ENCODE measurements around the gene FAM131C. TPM values are rescaled to one million over a fixed set of nuclear protein-coding genes. Genes with fewer than 3 reads are reported as not detected.

FAM131C gene
- total and polyA plus RNA-seq, 10 of the 15 experiments (the other 5 are each of a cell fraction or from before 2014, with no cell fraction given): 0.03 TPM; not detected in 9

- Histone ChIP-seq H3K36me3 (ENCODE audit: control insufficient read depth in 2 of 2, insufficient read depth in 2 of 2, low read length in 1 of 2) (no peaks in the 10 kb centered on the region), H3K27me3 (replicated peaks in 1 of 2; ENCODE audit: control insufficient read depth in 2 of 2, insufficient read depth in 2 of 2, low read length in 1 of 2) (no peaks in the 10 kb centered on the region; a peak in 2 of 4 replicates), H3K4me1 (ENCODE audit: control insufficient read depth, insufficient read depth, low read length) (no peaks in the 10 kb centered on the region), H3K4me3 (no peak overlapping the region), H3K79me2 (ENCODE audit: control insufficient read depth, insufficient read depth, low read length) (no peaks in the 10 kb centered on the region), H3K9ac (ENCODE audit: control insufficient read depth, insufficient read depth, low read length) (no peak overlapping the region), H4K20me1 (ENCODE audit: control insufficient read depth, insufficient read depth) (no peaks in the 10 kb centered on the region), H3K4me2 (ENCODE audit: control insufficient read depth, insufficient read depth) (no peak overlapping the region), H3K27ac (ENCODE audit: control insufficient read depth, insufficient read depth) (no peak overlapping the region), H2AFZ (ENCODE audit: control insufficient read depth, low read depth, low read length) (no peak overlapping the region), H3K9me3 (replicated peaks; ENCODE audit: control insufficient read depth, insufficient read depth, low read length) (no peaks in the 10 kb centered on the region)
- POLR2A ChIA-PET: interaction anchor here (0.6 kb wide), 1 partner anchor 878 kb away, joined by 5 read pairs; no protein-coding TSS in a partner anchor
- BruUV-seq (replicated peaks): no TSS peak
- TF ChIP-seq POU2F2 (IDR thresholded peaks at IDR 0.05; ENCODE audit: borderline replicate concordance, low read depth, low read length) (no peak), SMARCA5 (IDR thresholded peaks at IDR 0.05) (no peak), STAT1 (conservative IDR thresholded peaks at IDR 0.05) (no peak), CHD4 (IDR thresholded peaks at IDR 0.05) (no peak), NBN (IDR thresholded peaks at IDR 0.05) (no peak), SMAD1 (IDR thresholded peaks at IDR 0.05; ENCODE audit: low read depth, partially characterized antibody) (no peak), BMI1 (IDR thresholded peaks at IDR 0.05; ENCODE audit: borderline replicate concordance) (no peak), MYB (IDR thresholded peaks at IDR 0.05; ENCODE audit: borderline replicate concordance, low read depth, low read length) (no peak), SUZ12 (IDR thresholded peaks at IDR 0.05; ENCODE audit: unreplicated experiment) (no peak), NFYB (IDR thresholded peaks at IDR 0.05; ENCODE audit: insufficient read depth, low read depth, low read length) (no peak), EP300 (IDR thresholded peaks at IDR 0.05; ENCODE audit: borderline replicate concordance in 1 of 2, control insufficient read depth in 1 of 2, low read depth in 2 of 2, low read length in 2 of 2) (no peak), ZZZ3 (IDR thresholded peaks at IDR 0.05; ENCODE audit: control insufficient read depth, insufficient read length, low read depth) (no peak), CEBPB (IDR thresholded peaks at IDR 0.05; ENCODE audit: borderline replicate concordance in 1 of 2, low read depth in 2 of 2, low read length in 2 of 2) (no peak), RUNX3 (IDR thresholded peaks at IDR 0.05; ENCODE audit: low read length) (no peak), MYC (IDR thresholded peaks at IDR 0.05; ENCODE audit: insufficient read depth, insufficient read length, insufficient replicate concordance, low read length, severe bottlenecking) (no peak), EZH2 (IDR thresholded peaks at IDR 0.05; ENCODE audit: borderline replicate concordance, control insufficient read depth, low read depth, low read length) (no peak), ZNF24 (IDR thresholded peaks at IDR 0.05) (no peak), PKNOX1 (IDR thresholded peaks at IDR 0.05) (no peak)
- TF ChIP-seq, protein P1, sequence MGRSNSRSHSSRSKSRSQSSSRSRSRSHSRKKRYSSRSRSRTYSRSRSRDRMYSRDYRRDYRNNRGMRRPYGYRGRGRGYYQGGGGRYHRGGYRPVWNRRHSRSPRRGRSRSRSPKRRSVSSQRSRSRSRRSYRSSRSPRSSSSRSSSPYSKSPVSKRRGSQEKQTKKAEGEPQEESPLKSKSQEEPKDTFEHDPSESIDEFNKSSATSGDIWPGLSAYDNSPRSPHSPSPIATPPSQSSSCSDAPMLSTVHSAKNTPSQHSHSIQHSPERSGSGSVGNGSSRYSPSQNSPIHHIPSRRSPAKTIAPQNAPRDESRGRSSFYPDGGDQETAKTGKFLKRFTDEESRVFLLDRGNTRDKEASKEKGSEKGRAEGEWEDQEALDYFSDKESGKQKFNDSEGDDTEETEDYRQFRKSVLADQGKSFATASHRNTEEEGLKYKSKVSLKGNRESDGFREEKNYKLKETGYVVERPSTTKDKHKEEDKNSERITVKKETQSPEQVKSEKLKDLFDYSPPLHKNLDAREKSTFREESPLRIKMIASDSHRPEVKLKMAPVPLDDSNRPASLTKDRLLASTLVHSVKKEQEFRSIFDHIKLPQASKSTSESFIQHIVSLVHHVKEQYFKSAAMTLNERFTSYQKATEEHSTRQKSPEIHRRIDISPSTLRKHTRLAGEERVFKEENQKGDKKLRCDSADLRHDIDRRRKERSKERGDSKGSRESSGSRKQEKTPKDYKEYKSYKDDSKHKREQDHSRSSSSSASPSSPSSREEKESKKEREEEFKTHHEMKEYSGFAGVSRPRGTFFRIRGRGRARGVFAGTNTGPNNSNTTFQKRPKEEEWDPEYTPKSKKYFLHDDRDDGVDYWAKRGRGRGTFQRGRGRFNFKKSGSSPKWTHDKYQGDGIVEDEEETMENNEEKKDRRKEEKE (IDR thresholded peaks at IDR 0.05): no peak
- TF ChIP-seq, protein P2, sequence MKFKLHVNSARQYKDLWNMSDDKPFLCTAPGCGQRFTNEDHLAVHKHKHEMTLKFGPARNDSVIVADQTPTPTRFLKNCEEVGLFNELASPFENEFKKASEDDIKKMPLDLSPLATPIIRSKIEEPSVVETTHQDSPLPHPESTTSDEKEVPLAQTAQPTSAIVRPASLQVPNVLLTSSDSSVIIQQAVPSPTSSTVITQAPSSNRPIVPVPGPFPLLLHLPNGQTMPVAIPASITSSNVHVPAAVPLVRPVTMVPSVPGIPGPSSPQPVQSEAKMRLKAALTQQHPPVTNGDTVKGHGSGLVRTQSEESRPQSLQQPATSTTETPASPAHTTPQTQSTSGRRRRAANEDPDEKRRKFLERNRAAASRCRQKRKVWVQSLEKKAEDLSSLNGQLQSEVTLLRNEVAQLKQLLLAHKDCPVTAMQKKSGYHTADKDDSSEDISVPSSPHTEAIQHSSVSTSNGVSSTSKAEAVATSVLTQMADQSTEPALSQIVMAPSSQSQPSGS (IDR thresholded peaks at IDR 0.05; ENCODE audit: low read length): no peak
- ATAC-seq (no peak), FAIRE-seq (no peak), DNase-seq (ENCODE audit: low read depth, low spot score) (no peak)
- SMC1A ChIA-PET (ENCODE audit: uncharacterized antibody, unreplicated experiment): interaction anchor here (0.6 kb wide), 1 partner anchor 95 kb away, joined by 3 read pairs; no protein-coding TSS in a partner anchor
- in situ Hi-C loops (cut with MboI) (no loop called here), intact Hi-C loops (cut with micrococcal nuclease; ENCODE audit: unreplicated experiment) (no loop called here)
- CTCF ChIA-PET: no interaction called here
- RAD21 ChIA-PET (ENCODE audit: unreplicated experiment): interaction anchor here (1.2 kb wide), 1 partner anchor 11 kb away, joined by 3 read pairs; no protein-coding TSS in a partner anchor
- WGBS (ENCODE audit: insufficient coverage, insufficient replicate concordance, low lambda C conversion rate, missing lambda C conversion rate): 40% methylated on average over 9 of the region's 9 CpGs
These were observed 20.2 kb upstream of the FAM131C start for GRCh38 chr1:16093611-16094010.

All from GM12878 (cell line).